Measurements from ENCODE around the gene SPSB3. TPM values are rescaled to one million over a fixed set of nuclear protein-coding genes. Genes with fewer than 3 reads are reported as not detected.
A peak's percentile ranks its signal among the peaks of the same experiment; 100 is the strongest.

SPSB3 gene
- total RNA-seq, 1 experiment from 2014 or later: 15.6 TPM

- DNase-seq (ENCODE audit: low read depth): no peak
Measured at GRCh38 chr16:1788708-1789100, 6.3 kb upstream of the SPSB3 start.

- no peak for DNase-seq (ENCODE audit: low read depth)
Measured at GRCh38 chr16:1788095-1788707, 5.8 kb upstream of the SPSB3 start.

GRCh38 chr16:1787322-1788094 lies 5.1 kb upstream of the SPSB3 start:
- no peak for DNase-seq (ENCODE audit: low read depth)

- no peak for DNase-seq (ENCODE audit: low read depth)
Measured at GRCh38 chr16:1787056-1787321, 4.6 kb upstream of the SPSB3 start.

GRCh38 chr16:1786242-1787055 lies 4.1 kb upstream of the SPSB3 start:
- no peak for DNase-seq (ENCODE audit: low read depth)

GRCh38 chr16:1785846-1786170 lies 3.4 kb upstream of the SPSB3 start:
- DNase-seq (ENCODE audit: low read depth): no peak

GRCh38 chr16:1784977-1785845 lies 2.8 kb upstream of the SPSB3 start:
- DNase-seq (ENCODE audit: low read depth): no peak

GRCh38 chr16:1781758-1782407 lies 488 bp downstream of the SPSB3 start:
- peak; percentile 19 for DNase-seq (ENCODE audit: low read depth)

- DNase-seq (ENCODE audit: low read depth): no peak
Measured at GRCh38 chr16:1781254-1781653, 1.1 kb downstream of the SPSB3 start.

GRCh38 chr16:1780677-1781072 lies 1.7 kb downstream of the SPSB3 start:
- no peak for DNase-seq (ENCODE audit: low read depth)

GRCh38 chr16:1779741-1780676 lies 2.4 kb downstream of the SPSB3 start:
- no peak for DNase-seq (ENCODE audit: low read depth)

- DNase-seq (ENCODE audit: low read depth): no peak
Measured at GRCh38 chr16:1779234-1779701, 3.1 kb downstream of the SPSB3 start.

- no peak for DNase-seq (ENCODE audit: low read depth)
Measured at GRCh38 chr16:1778200-1779179, 3.9 kb downstream of the SPSB3 start.

GRCh38 chr16:1777375-1778199 lies 4.8 kb downstream of the SPSB3 start:
- DNase-seq (ENCODE audit: low read depth): no peak

GRCh38 chr16:1776991-1777374 lies 5.4 kb downstream of the SPSB3 start:
- no peak for DNase-seq (ENCODE audit: low read depth)

- no peak for DNase-seq (ENCODE audit: low read depth)
Measured at GRCh38 chr16:1776672-1776955, 5.8 kb downstream of the SPSB3 start.

- no peak for DNase-seq (ENCODE audit: low read depth)
Measured at GRCh38 chr16:1775846-1776671, 6.3 kb downstream of the SPSB3 start.

Data from RPMI7951 (cell line).